Glomerular endothelial cell (primary cell): Measurements from ENCODE around the gene RBM5. TPM values are rescaled to one million over a fixed set of nuclear protein-coding genes. Genes with fewer than 3 reads are reported as not detected.

Experiments used
- DNase-seq: peaks from one replicate; pipeline ENCODE4 v3.0.0-alpha.2; 2011; ENCODE audit warnings: low read depth, low spot score; ENCODE audit errors: extremely low read depth
- total RNA-seq: library from RNA; depleted of rRNA; stranded (reverse); fragments of >200 nt; gene quantifications from 2 replicates; pipeline ENCODE4 v1.2.3, GENCODE V29; 2015

RBM5 gene
- total RNA-seq, 1 donor from 2014 or later, result 151 TPM

- peak; percentile 47 for DNase-seq
Measured at GRCh38 chr3:50121072-50122032, 32.6 kb downstream of the RBM5 start.

GRCh38 chr3:50122071-50122470 is 33.4 kb downstream of the RBM5 start:
- DNase-seq, result no peak

- no peak for DNase-seq
Measured at GRCh38 chr3:50122661-50123391, 34.1 kb downstream of the RBM5 start.

GRCh38 chr3:50123394-50124051 is 34.8 kb downstream of the RBM5 start:
- no peak for DNase-seq

GRCh38 chr3:50124052-50124799 is 35.5 kb downstream of the RBM5 start:
- no peak for DNase-seq

- DNase-seq, result no peak
Measured at GRCh38 chr3:50124800-50125178, 36.1 kb downstream of the RBM5 start.

GRCh38 chr3:50125541-50126286 is 37.0 kb downstream of the RBM5 start:
- no peak for DNase-seq

- no peak for DNase-seq
Measured at GRCh38 chr3:50126287-50127211, 37.8 kb downstream of the RBM5 start.

- DNase-seq, result no peak
Measured at GRCh38 chr3:50127251-50127691, 38.6 kb downstream of the RBM5 start.

GRCh38 chr3:50128001-50128400 is 39.3 kb downstream of the RBM5 start:
- no peak for DNase-seq

GRCh38 chr3:50130436-50130835 is 41.7 kb downstream of the RBM5 start:
- no peak for DNase-seq

- no peak for DNase-seq
Measured at GRCh38 chr3:50132421-50133282, 43.9 kb downstream of the RBM5 start.

GRCh38 chr3:50133283-50133615 is 44.5 kb downstream of the RBM5 start:
- DNase-seq, result no peak

GRCh38 chr3:50134367-50134766 is 45.6 kb downstream of the RBM5 start:
- no peak for DNase-seq

- no peak for DNase-seq
Measured at GRCh38 chr3:50135964-50136363, 47.2 kb downstream of the RBM5 start.

- DNase-seq, result no peak
Measured at GRCh38 chr3:50136714-50137405, 48.1 kb downstream of the RBM5 start.

- DNase-seq, result no peak
Measured at GRCh38 chr3:50137531-50137930, 48.8 kb downstream of the RBM5 start.
